Fibroblast of peridontal ligament (primary cell): ENCODE data around the gene TRIM67.

Source experiments
- DNase-seq: peaks from one replicate; pipeline ENCODE4 v3.0.0-alpha.2; 2010; ENCODE audit errors: extremely low read depth

TRIM67 gene

GRCh38 chr1:231183639-231184590, 22.1 kb downstream of the TRIM67 start:
- DNase-seq = no peak

GRCh38 chr1:231184891-231185290, 23.0 kb downstream of the TRIM67 start:
- DNase-seq = no peak

GRCh38 chr1:231185391-231185790, 23.5 kb downstream of the TRIM67 start:
- no peak for DNase-seq

- no peak for DNase-seq
Measured at GRCh38 chr1:231186356-231187115, 24.7 kb downstream of the TRIM67 start.

DNA sequence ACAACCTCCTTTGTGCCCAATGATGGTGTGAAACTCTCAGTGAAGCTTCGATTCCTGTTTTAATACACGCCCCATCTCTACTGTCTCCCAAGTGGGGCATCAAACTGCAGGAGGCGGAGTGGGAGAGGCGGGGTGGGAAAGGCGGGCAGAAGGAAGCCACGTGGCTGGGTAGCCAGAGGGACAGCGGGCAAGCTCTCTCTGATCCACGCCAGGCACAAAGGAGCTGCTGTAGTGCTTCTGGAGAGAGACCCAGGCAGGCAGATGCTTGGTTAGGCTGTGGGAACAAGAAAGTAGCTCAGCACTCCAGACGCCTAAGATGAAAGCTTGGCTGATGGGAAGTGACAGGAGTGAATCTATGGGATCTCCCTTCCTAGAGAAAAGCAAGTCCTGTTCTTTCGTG, 25.7 kb downstream of the TRIM67 start:
- DNase-seq = no peak

DNA sequence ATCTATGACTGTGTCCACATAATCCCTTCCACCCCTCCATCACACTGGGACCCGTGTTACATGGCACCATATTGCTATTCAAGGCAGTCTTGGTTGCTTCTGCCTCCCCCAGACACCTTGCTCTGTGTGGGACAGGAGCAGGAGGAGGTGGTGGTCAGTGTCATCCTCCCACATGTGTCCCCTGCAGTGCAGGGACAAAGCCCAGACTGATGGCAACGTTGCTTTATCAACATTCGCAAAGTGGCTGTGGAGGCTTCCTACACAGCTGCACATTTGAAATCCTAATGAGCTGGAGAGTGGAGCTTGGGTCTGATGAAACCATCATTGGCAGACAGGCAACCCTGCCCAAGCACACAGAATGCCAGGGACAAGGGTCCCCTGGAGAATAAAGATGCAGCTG, 26.2 kb downstream of the TRIM67 start:
- no peak for DNase-seq

GRCh38 chr1:231188768-231189167, 26.9 kb downstream of the TRIM67 start:
- no peak for DNase-seq

DNA sequence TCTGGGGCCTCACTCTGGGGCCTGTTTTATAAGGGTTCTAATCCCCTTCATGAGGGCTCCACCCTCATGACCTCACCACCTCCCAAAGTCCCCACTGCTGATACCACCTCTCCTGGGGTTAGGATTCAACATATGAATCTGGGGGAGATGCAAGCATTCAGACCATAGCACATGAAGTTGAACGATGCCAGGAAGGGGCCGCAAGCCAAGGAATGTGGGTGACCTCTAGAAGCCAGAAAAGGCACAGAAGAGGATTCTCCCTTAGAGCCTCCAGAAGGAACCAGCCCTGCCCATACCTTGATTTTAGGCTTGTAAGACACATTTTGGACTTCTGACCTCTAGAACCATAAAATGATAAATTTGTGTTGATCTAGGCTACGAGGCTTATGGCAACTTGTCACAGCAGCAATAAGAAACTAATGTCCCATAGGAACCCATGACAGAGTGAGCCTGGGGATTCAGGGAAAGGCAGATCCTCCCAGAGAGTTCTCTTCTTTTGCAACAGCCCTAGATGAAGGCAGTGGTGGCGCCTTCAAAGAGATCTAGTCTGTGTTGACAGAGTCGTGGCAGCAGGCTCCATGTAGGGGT, 27.9 kb downstream of the TRIM67 start:
- DNase-seq = no peak

GRCh38 chr1:231190456-231190855, 28.6 kb downstream of the TRIM67 start:
- DNase-seq = no peak

- DNase-seq = no peak
Measured at GRCh38 chr1:231192620-231193163, 30.8 kb downstream of the TRIM67 start.

GRCh38 chr1:231193710-231194340, 32.0 kb downstream of the TRIM67 start:
- no peak for DNase-seq

- no peak for DNase-seq
Measured at GRCh38 chr1:231194476-231194842, 32.6 kb downstream of the TRIM67 start.

- no peak for DNase-seq
Measured at GRCh38 chr1:231194843-231195516, 33.1 kb downstream of the TRIM67 start.

DNA sequence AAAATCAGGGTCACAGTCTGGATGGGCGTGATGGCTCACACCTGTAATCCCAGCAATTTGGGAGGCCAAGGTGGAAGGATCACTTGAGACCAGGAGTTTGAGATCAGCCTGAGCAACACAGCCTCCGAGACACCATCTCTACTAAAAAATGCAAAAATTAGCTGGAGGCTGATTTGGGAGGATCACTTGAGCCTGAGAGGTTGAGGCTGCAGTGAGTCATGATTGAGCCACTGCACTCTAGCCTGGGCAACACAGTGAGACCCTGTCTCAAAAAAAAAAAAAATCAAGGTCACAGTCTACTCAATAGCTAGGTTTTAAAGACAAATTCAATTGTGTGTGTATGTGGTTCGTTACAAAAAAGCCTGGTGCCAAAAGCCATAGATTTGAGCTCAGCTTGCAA, 34.4 kb downstream of the TRIM67 start:
- no peak for DNase-seq

DNA sequence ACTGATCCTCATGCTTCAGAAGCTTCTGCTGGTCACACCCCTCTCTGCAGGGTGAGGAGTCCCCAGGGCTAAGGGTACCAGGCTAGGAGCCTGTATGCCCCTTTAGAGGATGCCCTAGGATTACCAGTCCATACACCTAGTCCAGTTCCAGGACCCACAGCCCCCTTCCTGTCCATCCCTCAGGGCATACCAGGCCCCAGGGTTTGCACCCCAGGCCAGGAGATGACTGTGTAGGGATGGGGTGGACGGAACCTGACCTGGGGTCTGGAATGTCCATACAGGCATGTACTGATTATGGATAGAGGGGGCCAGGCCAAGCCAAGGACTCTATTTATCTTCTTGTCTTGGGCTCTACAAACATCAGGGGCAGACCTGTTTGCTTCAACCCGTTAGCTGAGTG, 34.9 kb downstream of the TRIM67 start:
- DNase-seq = no peak

DNA sequence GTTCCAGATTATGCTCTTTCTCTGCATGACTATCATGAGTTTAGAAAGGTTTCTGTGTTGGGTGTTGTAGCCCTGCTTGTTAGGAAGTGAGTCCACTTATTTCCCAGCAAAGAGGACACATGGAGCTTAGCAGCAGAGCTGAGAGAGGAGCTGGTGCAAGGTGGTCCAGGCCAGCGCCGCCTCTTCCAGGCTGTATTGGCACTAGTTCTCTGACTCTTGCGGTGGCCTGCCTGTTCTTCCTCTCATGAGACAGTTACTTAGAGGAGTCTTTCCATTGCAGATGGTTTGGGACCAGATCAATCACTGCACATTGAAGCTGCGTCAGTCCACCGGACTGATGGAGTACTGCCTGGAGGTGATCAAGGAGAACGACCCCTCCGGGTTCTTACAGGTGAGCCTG, 38.0 kb downstream of the TRIM67 start:
- DNase-seq = no peak

- no peak for DNase-seq
Measured at GRCh38 chr1:231200388-231201031, 38.7 kb downstream of the TRIM67 start.

GRCh38 chr1:231201375-231201978, 39.6 kb downstream of the TRIM67 start:
- no peak for DNase-seq

- no peak for DNase-seq
Measured at GRCh38 chr1:231201979-231202633, 40.2 kb downstream of the TRIM67 start.
